ENCODE measurements around the gene MAEA. TPM values are rescaled to one million over a fixed set of nuclear protein-coding genes. Genes with fewer than 3 reads are reported as not detected.

Gene MAEA
- total RNA-seq, 1 donor from 2014 or later = 68.2 TPM

GRCh38 chr4:1353186-1354055 lies 63.7 kb downstream of the MAEA start:
- Mint-ChIP-seq H3K27ac (ENCODE audit: unreplicated experiment) (no peak overlapping the region), H3K4me3 (ENCODE audit: unreplicated experiment) (no peak overlapping the region), H3K4me1 (ENCODE audit: unreplicated experiment) (peaks cover 8% of the 10 kb centered on the region), H3K9me3 (ENCODE audit: unreplicated experiment) (no peaks in the 10 kb centered on the region), H3K36me3 (ENCODE audit: low read depth, unreplicated experiment) (peaks cover 11% of the 10 kb centered on the region), H3K27me3 (ENCODE audit: unreplicated experiment) (peaks cover 10% of the 10 kb centered on the region)
- TF ChIP-seq CTCF (IDR thresholded peaks at IDR 0.05; ENCODE audit: unreplicated experiment) = no peak
- no peak for DNase-seq (ENCODE audit: low spot score)

- Mint-ChIP-seq H3K36me3 (ENCODE audit: low read depth, unreplicated experiment) (peaks cover 11% of the 10 kb centered on the region), H3K27me3 (ENCODE audit: unreplicated experiment) (peaks cover 3% of the 10 kb centered on the region), H3K9me3 (ENCODE audit: unreplicated experiment) (no peaks in the 10 kb centered on the region), H3K4me3 (ENCODE audit: unreplicated experiment) (no peak overlapping the region), H3K27ac (ENCODE audit: unreplicated experiment) (no peak overlapping the region), H3K4me1 (ENCODE audit: unreplicated experiment) (no peaks in the 10 kb centered on the region)
- TF ChIP-seq CTCF (IDR thresholded peaks at IDR 0.05; ENCODE audit: unreplicated experiment) = no peak
- DNase-seq (ENCODE audit: low spot score) = no peak
Observed at GRCh38 chr4:1354136-1354982, 64.7 kb downstream of the MAEA start.

GRCh38 chr4:1354983-1355275 lies 65.2 kb downstream of the MAEA start:
- peaks cover 3% of the 10 kb centered on the region for H3K27me3 Mint-ChIP-seq (ENCODE audit: unreplicated experiment)
- TF ChIP-seq CTCF (IDR thresholded peaks at IDR 0.05; ENCODE audit: unreplicated experiment) = no peak
- H3K27ac Mint-ChIP-seq (ENCODE audit: unreplicated experiment) = no peak overlapping the region
- no peak for DNase-seq (ENCODE audit: low spot score)
- H3K4me1 Mint-ChIP-seq (ENCODE audit: unreplicated experiment) = no peaks in the 10 kb centered on the region
- no peak overlapping the region for H3K4me3 Mint-ChIP-seq (ENCODE audit: unreplicated experiment)
- peaks cover 14% of the 10 kb centered on the region for H3K36me3 Mint-ChIP-seq (ENCODE audit: low read depth, unreplicated experiment)
- no peaks in the 10 kb centered on the region for H3K9me3 Mint-ChIP-seq (ENCODE audit: unreplicated experiment)

- no peak overlapping the region for H3K4me3 Mint-ChIP-seq (ENCODE audit: unreplicated experiment)
- no peak overlapping the region for H3K27ac Mint-ChIP-seq (ENCODE audit: unreplicated experiment)
- no peak for TF ChIP-seq CTCF (IDR thresholded peaks at IDR 0.05; ENCODE audit: unreplicated experiment)
- no peaks in the 10 kb centered on the region for H3K4me1 Mint-ChIP-seq (ENCODE audit: unreplicated experiment)
- H3K27me3 Mint-ChIP-seq (ENCODE audit: unreplicated experiment) = peaks cover 3% of the 10 kb centered on the region
- H3K36me3 Mint-ChIP-seq (ENCODE audit: low read depth, unreplicated experiment) = peaks cover 14% of the 10 kb centered on the region
- DNase-seq (ENCODE audit: low spot score) = no peak
- no peaks in the 10 kb centered on the region for H3K9me3 Mint-ChIP-seq (ENCODE audit: unreplicated experiment)
Observed at GRCh38 chr4:1355378-1355777, 65.7 kb downstream of the MAEA start.
